Stimulated activated effector memory CD8-positive, alpha-beta T cell treated with anti-CD3 and anti-CD28 coated beads, Interleukin-12 subunit alpha, Interleukin-12 subunit beta, amount 100 ng/mL, for 72 hours (primary cell): Measurements from ENCODE around the gene TRIM60.
A peak's percentile ranks its signal among the peaks of the same experiment; 100 is the strongest.
"Not testable (repeated sequence)": the region's sequence is repeated elsewhere in the genome, so short reads cannot be mapped to it uniquely, and the experiment has no call there.

Source experiments
- ATAC-seq: fragments of 150-1000 bp; cut with Tn5 transposase; 2 replicates; pipeline ENCODE4 v1.10.0; 2021
- DNase-seq, 2 donors: peaks; one replicate each; pipeline ENCODE4 v3.0.0; 2021 to 2022; ENCODE audit warnings: low spot score in 2 of 2
- H3K27ac Mint-ChIP-seq: one replicate; pipeline ENCODE4 v1.8.0; 2022; ENCODE audit warnings: mild to moderate bottlenecking, mixed read lengths
- H3K36me3 Mint-ChIP-seq: one replicate; pipeline ENCODE4 v1.8.0; 2022; ENCODE audit warnings: mild to moderate bottlenecking, mixed read lengths
- H3K4me1 Mint-ChIP-seq: one replicate; pipeline ENCODE4 v1.8.0; 2022; ENCODE audit warnings: mixed read lengths
- H3K4me3 Mint-ChIP-seq: one replicate; pipeline ENCODE4 v1.8.0; 2022; ENCODE audit warnings: mild to moderate bottlenecking, mixed read lengths
- H3K9me3 Mint-ChIP-seq: one replicate; pipeline ENCODE4 v1.8.0; 2022; ENCODE audit warnings: mixed read lengths

TRIM60 gene

DNA sequence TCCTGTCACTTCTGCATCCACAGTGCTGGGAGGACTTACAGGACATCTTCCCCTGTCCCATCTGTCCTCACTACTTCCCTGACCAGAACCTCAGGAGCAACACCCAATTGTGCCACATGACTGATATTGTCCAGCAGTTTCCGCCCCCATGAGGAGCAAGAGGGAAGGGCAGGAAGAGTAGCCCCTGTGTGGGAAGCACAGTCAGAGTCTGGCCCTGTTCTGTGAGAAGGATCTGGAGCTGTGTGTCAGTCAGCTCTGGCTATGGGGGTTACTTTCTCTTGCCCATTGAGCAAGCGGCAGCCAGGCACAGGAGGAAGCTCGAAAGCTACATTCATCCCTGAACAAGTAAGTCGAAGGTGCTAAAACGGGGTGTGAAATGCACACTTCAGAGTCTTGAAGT lies 14.8 kb upstream of the TRIM60 start:
- no peaks in the 10 kb centered on the region for H3K4me1 Mint-ChIP-seq
- no peaks in the 10 kb centered on the region for H3K36me3 Mint-ChIP-seq
- ATAC-seq (peak; percentile 78), DNase-seq (no peak)
- H3K27ac Mint-ChIP-seq, result no peak overlapping the region
- H3K4me3 Mint-ChIP-seq, result no peak overlapping the region
- no peaks in the 10 kb centered on the region for H3K9me3 Mint-ChIP-seq

DNA sequence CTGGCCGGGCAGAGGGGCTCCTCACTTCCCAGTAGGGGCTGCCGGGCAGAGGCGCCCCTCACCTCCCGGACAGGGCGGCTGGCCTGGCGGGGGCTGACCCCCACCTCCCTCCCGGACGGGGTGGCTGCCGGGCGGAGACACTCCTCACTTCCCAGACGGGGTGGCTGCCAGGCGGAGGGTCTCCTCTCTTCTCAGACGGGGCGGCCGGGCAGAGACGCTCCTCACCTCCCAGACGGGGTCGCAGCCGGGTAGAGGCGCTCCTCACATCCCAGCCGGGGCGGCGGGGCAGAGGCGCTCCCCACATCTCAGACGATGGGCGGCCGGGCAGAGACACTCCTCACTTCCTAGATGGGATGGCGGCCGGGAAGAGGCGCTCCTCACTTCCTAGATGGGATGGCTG lies 11.8 kb upstream of the TRIM60 start:
- H3K4me1 Mint-ChIP-seq, H3K9me3 Mint-ChIP-seq, H3K27ac Mint-ChIP-seq, DNase-seq, ATAC-seq, H3K4me3 Mint-ChIP-seq, H3K36me3 Mint-ChIP-seq: not testable (repeated sequence)

DNA sequence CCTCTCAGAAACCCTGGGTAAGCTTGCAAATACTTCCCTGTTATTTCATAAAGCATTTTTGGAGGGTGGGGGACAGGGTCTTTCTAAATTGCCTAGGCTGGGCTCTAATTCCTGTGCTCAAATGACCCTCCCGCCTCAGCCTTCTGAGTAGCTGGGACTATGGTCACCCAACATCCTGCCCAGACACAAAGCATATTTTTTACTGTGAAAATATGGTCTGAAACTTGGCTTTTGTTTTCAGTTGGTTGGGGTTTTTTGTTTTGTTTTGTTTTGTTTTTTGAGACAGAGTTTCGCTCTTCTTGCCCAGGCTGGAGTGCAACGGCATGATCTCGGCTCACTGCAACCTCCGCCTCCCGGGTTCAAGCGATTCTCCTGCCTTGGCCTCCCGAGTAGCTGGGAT lies 6.0 kb upstream of the TRIM60 start:
- H3K4me3 Mint-ChIP-seq, H3K36me3 Mint-ChIP-seq, H3K27ac Mint-ChIP-seq, H3K4me1 Mint-ChIP-seq, DNase-seq, ATAC-seq, H3K9me3 Mint-ChIP-seq: not testable (repeated sequence)

DNA sequence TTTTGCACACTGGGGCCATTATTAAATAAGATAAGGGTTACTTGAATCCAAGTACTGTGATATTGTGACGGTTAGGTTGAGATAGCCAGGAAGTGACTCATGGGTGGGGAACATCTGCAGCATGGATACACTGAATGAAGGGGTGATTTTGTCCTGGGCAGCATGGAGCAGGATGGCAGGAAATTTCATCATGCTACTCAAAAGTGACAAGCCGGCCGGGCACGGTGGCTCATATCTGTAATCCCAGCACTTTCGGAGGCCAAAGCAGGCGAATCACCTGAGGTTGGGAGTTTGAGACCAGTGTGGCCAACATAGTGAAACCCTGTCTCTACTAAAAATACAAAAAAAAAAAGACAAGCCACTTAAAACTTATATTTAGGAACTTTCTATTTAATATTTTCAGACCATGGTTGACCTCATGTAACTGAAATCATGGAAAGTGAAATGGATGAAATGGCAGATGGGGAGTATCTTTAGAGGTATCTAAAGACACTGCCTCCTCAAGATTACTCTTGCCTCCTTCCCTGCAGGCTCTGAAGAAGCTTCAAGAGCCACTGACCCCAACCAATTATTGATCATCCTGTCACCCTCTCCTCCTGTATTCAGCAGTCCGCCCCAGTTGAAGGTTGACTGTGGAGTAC lies 3.9 kb upstream of the TRIM60 start:
- no peak for DNase-seq
- Mint-ChIP-seq H3K36me3 (no peaks in the 10 kb centered on the region), H3K9me3 (no peaks in the 10 kb centered on the region), H3K27ac (no peak overlapping the region), H3K4me3 (no peak overlapping the region), H3K4me1 (no peaks in the 10 kb centered on the region)
- no peak for ATAC-seq

DNA sequence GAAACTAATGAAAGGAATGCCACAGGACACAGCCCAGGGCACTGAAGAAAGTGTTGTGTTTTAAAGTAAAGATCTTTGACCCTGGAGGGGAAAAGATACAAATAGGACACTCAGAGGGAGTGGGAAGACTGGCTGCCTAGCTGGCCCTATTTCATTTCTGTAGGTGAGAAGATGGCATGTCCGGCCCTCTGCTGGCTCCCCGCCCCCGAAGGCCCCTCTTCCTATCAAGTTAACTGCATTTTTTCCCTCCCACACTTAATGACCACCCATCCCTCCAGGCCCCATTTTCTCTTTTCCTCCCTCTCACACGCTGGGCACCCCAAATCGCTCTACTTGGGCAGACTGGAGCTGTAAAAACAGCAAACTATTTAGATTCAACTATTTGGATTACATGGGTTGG lies 16.4 kb downstream of the TRIM60 start:
- DNase-seq (no peak), ATAC-seq (no peak)
- no peaks in the 10 kb centered on the region for H3K36me3 Mint-ChIP-seq
- H3K27ac Mint-ChIP-seq, result no peak overlapping the region
- no peak overlapping the region for H3K4me3 Mint-ChIP-seq
- H3K4me1 Mint-ChIP-seq, result no peaks in the 10 kb centered on the region
- H3K9me3 Mint-ChIP-seq, result no peaks in the 10 kb centered on the region

DNA sequence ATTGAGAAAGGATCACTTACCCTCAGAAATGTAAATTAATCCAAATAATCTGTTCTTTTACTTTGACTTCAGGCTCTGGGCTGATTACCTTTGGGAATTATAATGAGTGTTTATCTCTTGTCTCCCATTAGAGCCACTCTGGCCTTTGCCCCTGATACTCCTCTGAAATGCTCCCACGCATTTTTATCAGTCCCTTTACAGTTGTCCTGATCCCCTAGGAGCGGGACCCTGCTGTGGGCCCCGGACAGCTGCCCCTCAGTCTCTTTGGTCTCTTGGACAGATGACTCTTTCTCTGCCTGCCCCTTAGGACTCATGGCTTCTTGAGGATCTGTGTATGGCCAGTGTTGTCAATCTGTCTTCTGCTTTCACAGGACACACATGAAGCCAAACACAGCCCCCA lies 20.8 kb downstream of the TRIM60 start:
- Mint-ChIP-seq H3K4me1 (no peaks in the 10 kb centered on the region), H3K36me3 (no peaks in the 10 kb centered on the region), H3K9me3 (no peaks in the 10 kb centered on the region), H3K27ac (no peak overlapping the region), H3K4me3 (no peak overlapping the region)
- no peak for DNase-seq
- ATAC-seq, result peak; percentile 32

DNA sequence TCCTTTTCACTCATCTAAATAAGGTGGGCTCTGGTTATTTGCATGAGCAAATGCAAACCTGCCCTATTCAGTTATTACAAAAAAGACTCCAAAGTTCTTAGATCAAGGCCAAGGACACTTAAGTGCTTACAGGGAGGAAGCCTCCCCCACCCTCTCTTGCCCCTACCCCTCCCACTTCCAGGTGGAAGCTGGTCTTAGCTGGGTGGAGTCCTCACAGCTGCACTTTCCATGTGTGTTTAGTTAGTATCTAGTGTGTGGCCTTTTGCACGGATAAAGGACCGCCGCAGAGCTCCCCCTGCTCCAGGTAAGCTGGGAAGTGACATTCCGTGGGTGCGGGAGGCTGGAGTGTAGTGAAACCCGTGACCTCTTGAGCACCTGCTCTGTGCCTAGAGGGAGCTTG lies 21.8 kb downstream of the TRIM60 start, which contains the start of gene TRIM75:
TRIM75 (plus strand) TSS at position 222 of the 400 bp plus-strand sequence. CDS start 5,282 bp downstream, outside the sequence.
- Mint-ChIP-seq H3K4me3 (no peak within 1 kb of the TSS), H3K4me1 (no peaks in the 10 kb centered on the region), H3K9me3 (no peaks in the 10 kb centered on the region), H3K27ac (no peak within 1 kb of the TSS), H3K36me3 (no peaks in the 10 kb centered on the region)
- ATAC-seq, result no peak
- DNase-seq, result no peak

DNA sequence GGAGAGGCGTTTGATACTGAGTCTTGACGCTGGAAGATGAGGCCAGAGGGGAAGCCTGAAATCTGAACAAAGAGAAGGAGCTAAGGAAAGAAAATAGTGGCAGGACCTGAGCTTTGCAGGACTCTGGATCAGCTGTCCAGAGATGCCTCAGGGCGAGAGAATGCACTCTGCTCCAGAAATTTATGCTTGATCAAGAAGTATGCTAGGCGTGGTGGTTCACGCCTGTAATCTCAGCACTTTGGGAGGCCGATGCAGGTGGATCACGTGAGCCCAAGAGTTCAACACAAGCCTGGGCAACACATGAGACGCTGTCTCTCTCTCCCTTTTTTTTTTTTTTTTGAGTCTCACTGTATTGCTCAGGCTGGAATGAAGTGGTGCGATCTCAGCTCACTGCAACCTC lies 23.8 kb downstream of the TRIM60 start:
- DNase-seq (no peak), ATAC-seq (no peak)
- no peaks in the 10 kb centered on the region for H3K9me3 Mint-ChIP-seq
- H3K36me3 Mint-ChIP-seq, result no peaks in the 10 kb centered on the region
- no peak overlapping the region for H3K4me3 Mint-ChIP-seq
- H3K27ac Mint-ChIP-seq, result no peak overlapping the region
- no peaks in the 10 kb centered on the region for H3K4me1 Mint-ChIP-seq

DNA sequence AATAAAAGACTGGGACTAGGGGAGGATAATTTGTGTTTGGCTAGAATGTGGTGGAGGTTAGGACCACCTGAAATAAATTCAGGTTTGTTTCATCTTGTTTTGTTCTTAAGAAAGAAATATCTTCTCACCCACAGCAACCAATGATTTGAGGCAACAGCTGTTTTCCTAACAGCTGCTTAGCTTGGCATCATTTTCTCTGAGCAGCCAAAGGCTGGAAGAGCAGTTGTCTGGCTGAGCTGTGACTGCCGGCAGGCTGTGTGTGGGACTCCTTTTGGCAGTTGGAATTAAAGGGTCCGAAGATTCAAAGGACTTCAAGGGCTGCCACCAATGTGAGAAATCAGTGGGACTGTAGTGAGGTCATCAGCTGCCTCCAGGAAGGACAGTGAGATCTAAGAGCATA lies 26.9 kb downstream of the TRIM60 start:
- Mint-ChIP-seq H3K27ac (no peak overlapping the region), H3K4me1 (no peaks in the 10 kb centered on the region), H3K9me3 (no peaks in the 10 kb centered on the region), H3K36me3 (no peaks in the 10 kb centered on the region), H3K4me3 (no peak overlapping the region)
- DNase-seq (no peak), ATAC-seq (no peak)

DNA sequence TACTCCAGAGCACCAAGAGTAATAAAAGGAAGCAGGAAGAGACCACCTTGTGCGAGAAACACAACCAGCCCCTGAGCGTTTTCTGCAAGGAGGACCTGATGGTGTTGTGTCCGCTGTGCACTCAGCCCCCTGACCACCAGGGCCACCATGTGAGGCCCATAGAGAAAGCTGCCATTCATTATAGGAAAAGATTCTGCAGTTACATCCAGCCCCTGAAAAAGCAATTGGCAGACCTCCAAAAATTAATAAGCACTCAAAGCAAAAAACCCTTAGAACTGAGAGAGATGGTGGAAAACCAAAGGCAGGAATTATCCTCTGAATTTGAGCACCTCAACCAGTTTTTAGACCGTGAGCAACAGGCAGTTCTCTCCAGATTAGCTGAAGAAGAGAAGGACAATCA lies 27.6 kb downstream of the TRIM60 start:
- no peak for DNase-seq
- no peak overlapping the region for H3K27ac Mint-ChIP-seq
- H3K4me3 Mint-ChIP-seq, result no peak overlapping the region
- no peaks in the 10 kb centered on the region for H3K36me3 Mint-ChIP-seq
- H3K4me1 Mint-ChIP-seq, result no peaks in the 10 kb centered on the region
- ATAC-seq, result no peak
- no peaks in the 10 kb centered on the region for H3K9me3 Mint-ChIP-seq

DNA sequence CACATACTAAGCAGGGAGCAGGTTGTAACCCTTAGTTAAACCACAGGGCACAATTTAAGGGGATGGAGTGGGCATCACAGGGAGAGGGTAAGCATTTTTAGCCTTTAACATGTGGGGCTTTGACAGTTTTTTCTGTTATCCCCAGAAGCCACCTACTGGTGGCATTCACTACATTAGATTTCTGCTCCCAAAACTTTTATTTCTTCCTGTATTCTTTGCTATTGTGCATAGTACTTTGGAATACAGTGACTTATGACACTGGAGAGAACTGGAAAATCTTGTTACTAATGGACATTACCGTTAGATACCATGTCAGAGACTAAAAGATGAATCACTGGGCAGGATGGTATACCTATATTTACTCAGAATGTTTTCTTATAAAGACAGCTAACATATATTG lies 29.1 kb downstream of the TRIM60 start:
- Mint-ChIP-seq H3K4me3 (no peak overlapping the region), H3K9me3 (no peaks in the 10 kb centered on the region), H3K4me1 (no peaks in the 10 kb centered on the region), H3K27ac (no peak overlapping the region), H3K36me3 (no peaks in the 10 kb centered on the region)
- no peak for DNase-seq
- no peak for ATAC-seq

DNA sequence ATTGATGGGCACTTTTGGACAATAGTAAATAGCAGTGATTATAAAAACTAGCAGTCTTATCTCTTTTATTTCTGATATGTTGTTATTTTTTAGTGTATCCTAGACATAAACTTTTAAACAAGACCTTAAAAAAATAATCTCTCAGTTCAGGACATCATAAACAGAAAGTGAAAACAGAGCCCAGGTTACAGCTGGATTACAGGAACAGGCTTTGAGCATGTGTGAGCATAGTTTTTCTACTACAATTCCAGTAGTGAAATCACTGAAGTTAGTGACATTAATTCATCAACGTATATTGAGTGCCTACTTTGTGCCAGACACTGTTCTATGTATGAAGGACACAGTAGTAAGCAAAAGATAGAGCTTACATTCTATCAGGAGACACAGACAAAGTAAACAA lies 38.8 kb downstream of the TRIM60 start:
- Mint-ChIP-seq H3K27ac (no peak overlapping the region), H3K4me1 (no peaks in the 10 kb centered on the region), H3K36me3 (no peaks in the 10 kb centered on the region), H3K9me3 (no peaks in the 10 kb centered on the region), H3K4me3 (no peak overlapping the region)
- no peak for DNase-seq
- no peak for ATAC-seq

DNA sequence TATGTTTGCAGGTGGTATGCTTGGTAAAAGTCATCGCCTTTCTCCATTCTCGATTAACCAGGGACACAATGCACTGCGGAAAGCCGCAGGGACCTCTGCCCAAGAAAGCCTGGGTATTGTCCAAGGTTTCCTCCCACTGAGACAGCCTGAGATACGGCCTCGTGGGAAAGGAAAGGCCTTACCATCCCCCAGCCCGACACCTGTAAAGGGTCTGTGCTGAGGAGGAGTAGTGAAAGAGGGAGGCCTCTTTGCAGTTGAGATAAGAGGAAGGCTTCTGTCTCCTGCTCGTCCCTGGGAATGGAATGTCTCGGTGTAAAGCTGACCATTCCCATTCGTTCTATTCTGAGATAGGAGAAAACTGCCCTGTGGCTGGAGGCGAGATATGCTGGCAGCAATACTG lies 41.5 kb downstream of the TRIM60 start:
- not testable (repeated sequence) for ATAC-seq, H3K9me3 Mint-ChIP-seq, DNase-seq, H3K27ac Mint-ChIP-seq, H3K4me3 Mint-ChIP-seq, H3K4me1 Mint-ChIP-seq
- peaks cover 19% of the 10 kb centered on the region for H3K36me3 Mint-ChIP-seq

DNA sequence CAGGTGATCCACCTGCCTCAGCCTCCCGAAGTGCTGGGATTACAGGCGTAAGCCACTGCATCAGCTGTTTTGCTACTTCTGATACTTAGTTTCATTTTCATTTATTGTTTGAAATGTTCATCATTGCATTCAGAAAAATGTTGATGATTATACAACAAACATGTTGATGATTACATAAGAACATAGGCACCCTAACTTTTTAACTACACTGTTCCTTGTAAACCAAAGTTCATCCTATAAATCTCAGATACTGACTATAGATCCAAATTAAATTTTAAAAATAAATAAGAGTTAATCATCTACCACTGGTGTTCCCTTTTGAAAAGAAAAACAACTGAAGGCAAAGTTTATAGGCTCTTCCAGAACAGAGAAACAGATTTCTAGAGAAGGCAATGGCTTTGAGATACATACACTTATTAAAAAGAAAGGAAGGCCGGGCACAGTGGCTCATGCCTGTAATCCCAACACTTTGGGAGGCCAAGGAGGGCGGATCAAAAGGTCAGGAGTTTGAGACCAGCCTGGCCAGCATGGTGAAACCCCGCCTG lies 45.3 kb downstream of the TRIM60 start:
- H3K4me1 Mint-ChIP-seq, result no peaks in the 10 kb centered on the region
- peaks cover 41% of the 10 kb centered on the region for H3K36me3 Mint-ChIP-seq
- DNase-seq (no peak), ATAC-seq (no peak)
- peak overlapping the region; percentile 26 for H3K27ac Mint-ChIP-seq
- no peak overlapping the region for H3K4me3 Mint-ChIP-seq
- no peaks in the 10 kb centered on the region for H3K9me3 Mint-ChIP-seq

DNA sequence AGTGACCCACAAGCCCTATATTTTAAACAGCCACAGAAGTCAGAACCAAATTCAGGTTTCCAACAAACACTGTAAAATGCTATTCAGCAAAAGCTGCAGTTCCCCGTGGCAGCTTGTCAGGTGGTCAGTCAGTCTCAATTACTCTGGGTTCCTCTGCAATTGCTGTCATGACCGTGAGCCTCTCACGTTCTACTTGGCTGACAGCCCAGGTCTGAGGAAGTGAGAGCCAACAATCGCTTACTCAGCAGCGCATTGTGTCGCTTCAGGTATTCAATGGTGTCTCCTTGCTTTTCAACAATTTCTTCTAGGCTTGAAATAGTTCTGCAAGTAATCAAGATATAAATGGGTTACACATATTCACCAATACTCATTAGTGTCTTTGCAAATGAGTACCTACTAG lies 47.7 kb downstream of the TRIM60 start:
- Mint-ChIP-seq H3K4me3 (no peak overlapping the region), H3K36me3 (peaks cover 49% of the 10 kb centered on the region), H3K9me3 (no peaks in the 10 kb centered on the region), H3K27ac (no peak overlapping the region), H3K4me1 (no peaks in the 10 kb centered on the region)
- DNase-seq (no peak), ATAC-seq (no peak)

DNA sequence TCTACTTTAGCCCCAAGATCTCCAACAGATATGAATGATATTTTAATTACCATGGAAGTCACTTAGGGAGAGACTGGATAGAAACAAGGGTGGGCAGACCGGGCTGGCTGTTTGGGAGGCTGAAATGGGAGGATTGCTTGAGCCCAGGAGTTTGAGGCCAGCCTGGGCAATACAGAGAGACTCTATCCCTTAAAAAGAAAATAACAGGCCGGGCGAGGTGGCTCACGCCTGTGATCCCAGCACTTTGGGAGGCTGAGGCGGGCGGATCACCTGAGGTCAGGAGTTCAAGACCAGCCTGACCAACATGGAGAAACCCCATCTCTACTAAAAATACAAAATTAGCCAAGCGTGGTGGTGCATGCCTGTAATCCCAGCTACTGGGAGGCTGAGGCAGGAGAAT lies 53.0 kb downstream of the TRIM60 start:
- not testable (repeated sequence) for H3K4me3 Mint-ChIP-seq, H3K9me3 Mint-ChIP-seq, DNase-seq, ATAC-seq, H3K4me1 Mint-ChIP-seq, H3K27ac Mint-ChIP-seq
- H3K36me3 Mint-ChIP-seq, result peaks cover 65% of the 10 kb centered on the region

DNA sequence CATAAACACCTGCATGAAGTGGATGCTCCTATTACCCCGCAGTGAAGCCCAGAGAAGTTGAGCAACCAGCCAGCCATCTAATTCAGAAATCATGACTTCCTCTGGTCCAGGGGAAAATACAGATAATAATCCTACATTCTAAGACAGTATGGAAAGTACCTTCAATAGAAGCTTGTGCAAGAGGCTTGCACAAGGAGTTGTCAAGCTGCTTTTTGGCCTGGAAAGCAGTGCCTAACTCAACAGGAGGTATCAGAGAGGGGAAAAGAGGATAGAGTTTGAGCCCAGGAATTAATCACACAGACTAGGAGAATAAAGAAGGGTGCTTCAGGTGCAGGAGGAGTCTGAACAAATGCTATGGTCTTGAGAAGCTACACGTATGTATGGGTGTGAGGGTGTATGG lies 54.1 kb downstream of the TRIM60 start:
- no peak overlapping the region for H3K4me3 Mint-ChIP-seq
- DNase-seq (no peak), ATAC-seq (no peak)
- no peak overlapping the region for H3K27ac Mint-ChIP-seq
- no peaks in the 10 kb centered on the region for H3K9me3 Mint-ChIP-seq
- no peaks in the 10 kb centered on the region for H3K4me1 Mint-ChIP-seq
- peaks cover 68% of the 10 kb centered on the region for H3K36me3 Mint-ChIP-seq
